ENCODE results near the gene SLC12A8. TPM values are rescaled to one million over a fixed set of nuclear protein-coding genes. Genes with fewer than 3 reads are reported as not detected.

Gene SLC12A8, protein sequence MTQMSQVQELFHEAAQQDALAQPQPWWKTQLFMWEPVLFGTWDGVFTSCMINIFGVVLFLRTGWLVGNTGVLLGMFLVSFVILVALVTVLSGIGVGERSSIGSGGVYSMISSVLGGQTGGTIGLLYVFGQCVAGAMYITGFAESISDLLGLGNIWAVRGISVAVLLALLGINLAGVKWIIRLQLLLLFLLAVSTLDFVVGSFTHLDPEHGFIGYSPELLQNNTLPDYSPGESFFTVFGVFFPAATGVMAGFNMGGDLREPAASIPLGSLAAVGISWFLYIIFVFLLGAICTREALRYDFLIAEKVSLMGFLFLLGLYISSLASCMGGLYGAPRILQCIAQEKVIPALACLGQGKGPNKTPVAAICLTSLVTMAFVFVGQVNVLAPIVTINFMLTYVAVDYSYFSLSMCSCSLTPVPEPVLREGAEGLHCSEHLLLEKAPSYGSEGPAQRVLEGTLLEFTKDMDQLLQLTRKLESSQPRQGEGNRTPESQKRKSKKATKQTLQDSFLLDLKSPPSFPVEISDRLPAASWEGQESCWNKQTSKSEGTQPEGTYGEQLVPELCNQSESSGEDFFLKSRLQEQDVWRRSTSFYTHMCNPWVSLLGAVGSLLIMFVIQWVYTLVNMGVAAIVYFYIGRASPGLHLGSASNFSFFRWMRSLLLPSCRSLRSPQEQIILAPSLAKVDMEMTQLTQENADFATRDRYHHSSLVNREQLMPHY
- 9.1 TPM for polyA plus RNA-seq (2013, experiment 1 of 2; ENCODE audit: insufficient read length)
- 11.1 TPM for polyA plus RNA-seq (2013, experiment 2 of 2; ENCODE audit: insufficient read length)

DNA sequence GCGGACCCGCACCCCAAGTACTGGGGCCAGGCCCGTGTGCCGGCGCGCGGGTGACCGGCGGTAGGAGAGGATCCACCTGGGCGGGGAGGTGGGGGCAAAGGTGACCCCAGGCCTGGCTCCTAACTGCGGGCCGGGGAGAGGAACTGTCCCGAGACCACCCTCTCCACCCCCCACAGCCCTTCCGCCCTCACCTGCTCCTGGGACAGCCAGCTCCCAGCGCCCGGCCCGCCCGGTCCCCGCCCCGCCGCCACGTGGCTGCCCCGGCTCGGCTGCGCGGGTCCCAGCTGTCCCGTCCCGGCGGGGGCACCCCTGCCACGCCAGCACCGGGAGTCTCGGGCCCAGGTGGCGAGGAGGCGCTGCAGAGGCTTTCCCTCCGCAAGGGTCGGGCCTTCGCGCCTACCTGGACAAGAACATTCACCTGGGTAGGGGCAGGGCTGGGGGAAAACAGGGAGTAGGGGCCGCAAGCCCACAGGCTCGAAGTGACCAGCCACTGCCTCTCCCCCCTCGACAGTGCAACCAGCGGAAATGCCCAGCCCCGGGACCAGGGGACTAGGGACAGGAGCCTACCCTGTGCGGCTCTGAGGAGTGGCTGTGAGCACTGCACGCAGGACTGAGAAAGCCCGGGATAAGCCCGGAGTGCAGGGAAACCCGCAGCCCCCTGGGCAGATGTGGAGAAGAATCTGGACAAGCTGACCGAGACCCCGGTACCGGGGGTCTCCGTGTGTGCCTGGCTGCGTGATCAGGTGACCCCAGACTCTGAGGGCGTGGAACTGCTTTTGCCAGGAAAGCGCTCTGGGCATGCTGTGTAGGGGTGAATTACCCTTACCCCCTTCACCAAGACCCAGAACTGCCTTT is at the start of gene SLC12A8:
TSS of gene SLC12A8 (minus strand) at position 240 of the 855 bp plus-strand sequence. CDS start 1,399 bp downstream, outside the sequence.
- no peak for DNase-seq

GRCh38 chr3:125262161-125262560 is 49.6 kb upstream of the SLC12A8 start:
- DNase-seq, result no peak

- no peak for DNase-seq
Observed at GRCh38 chr3:125261031-125261430, 48.5 kb upstream of the SLC12A8 start.

DNA sequence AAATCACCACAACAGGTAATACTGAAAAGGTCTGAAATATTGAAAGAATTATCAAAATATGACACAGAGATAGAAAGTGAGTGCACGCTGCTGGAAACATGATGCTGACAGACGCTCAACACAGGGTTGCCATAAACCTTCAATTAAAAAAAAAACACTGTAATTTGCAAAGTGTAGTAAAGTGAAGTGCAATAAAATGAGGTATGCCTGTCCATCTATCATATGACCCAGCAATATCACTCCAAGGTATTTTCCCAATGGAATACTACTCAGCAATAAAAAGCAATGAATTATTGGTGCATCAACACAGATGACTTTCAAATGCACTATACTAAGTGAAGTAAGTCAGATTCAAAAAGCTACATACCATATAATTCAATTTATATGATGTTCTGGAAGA is 47.6 kb upstream of the SLC12A8 start:
- DNase-seq, result no peak

- DNase-seq, result no peak
Observed at GRCh38 chr3:125257536-125257935, 45.0 kb upstream of the SLC12A8 start.

DNA sequence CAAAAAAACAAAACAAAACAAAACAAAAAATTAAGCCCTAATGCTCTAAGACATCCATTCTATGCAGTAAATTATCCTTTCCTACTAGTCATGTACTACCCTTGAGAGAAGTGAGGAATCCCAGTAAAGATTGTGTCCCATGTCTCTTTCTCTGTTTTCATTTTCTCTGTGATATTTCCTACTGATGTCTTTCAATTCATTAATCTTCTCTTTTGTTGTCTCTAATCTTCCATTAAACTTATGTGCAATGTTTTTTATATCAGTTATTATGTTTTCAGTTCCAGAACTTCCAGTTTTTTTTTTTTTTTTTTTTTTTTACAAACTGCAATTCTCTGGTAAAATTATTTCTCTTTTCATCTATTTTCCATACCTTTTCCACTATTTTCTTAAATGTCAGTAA is 44.1 kb upstream of the SLC12A8 start:
- DNase-seq, result no peak

- DNase-seq, result no peak
Observed at GRCh38 chr3:125250973-125251372, 38.4 kb upstream of the SLC12A8 start.

- no peak for DNase-seq
Observed at GRCh38 chr3:125246237-125246636, 33.7 kb upstream of the SLC12A8 start.

DNA sequence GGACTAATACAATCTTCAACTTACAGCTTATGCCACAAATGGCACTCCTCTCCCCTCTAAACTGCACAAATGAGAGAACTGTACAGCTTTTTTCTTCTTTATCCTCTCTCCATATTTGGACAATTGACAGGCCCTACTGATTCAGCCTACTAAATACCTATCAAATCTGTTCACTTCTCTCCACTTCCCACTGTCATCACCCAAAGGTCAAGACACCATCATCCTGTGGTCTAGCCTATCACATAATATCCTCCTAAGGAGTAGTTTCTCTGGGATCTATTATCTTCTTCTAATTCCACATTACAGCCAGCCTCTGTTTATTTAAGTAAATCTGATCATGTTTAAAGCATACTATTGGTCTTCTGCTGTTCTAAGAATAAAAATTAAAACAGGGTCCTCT is 33.0 kb upstream of the SLC12A8 start:
- peak; percentile 30 for DNase-seq

DNA sequence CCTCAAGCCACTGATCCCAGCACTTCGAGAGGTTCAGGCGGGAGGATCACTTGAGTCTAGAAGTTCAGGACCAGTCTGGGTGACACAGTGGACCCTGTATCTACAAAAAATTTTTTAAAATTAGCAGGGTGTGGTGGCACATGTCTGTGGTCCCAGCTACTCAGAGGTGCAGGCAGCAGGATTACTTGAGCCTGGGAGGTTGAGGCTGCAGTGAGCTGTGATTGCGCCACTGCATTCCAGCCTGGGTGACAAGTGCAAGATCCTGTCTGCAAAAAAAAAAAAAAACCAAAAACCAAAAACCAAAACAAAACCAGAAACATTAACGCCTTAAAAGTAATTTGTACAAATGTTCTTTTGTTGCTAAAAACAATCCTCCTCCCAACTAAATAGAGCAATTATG is 27.9 kb upstream of the SLC12A8 start:
- DNase-seq, result peak; percentile 46

GRCh38 chr3:125239266-125239665 is 26.7 kb upstream of the SLC12A8 start:
- no peak for DNase-seq

DNA sequence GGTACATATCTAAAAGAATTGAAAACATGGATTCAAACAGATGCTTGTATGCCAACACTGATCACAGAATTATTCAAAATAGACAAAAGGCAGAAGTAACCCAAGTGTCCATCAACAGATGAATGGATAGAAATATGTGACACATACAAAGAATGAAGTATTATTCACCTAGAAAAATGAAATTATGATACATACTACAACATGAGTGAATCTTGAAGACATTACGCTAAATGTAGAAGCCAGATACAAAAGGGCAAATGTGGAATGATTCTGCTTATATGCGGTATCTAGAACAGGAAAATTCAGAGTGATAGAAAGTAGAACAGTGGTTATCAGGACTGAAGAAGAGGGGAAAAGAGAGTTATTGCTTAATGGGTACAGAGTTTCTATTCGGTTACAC is 26.2 kb upstream of the SLC12A8 start:
- DNase-seq, result no peak

GRCh38 chr3:125236331-125236903 is 23.9 kb upstream of the SLC12A8 start:
- DNase-seq, result peak; percentile 37

- no peak for DNase-seq
Observed at GRCh38 chr3:125234831-125235230, 22.3 kb upstream of the SLC12A8 start.

DNA sequence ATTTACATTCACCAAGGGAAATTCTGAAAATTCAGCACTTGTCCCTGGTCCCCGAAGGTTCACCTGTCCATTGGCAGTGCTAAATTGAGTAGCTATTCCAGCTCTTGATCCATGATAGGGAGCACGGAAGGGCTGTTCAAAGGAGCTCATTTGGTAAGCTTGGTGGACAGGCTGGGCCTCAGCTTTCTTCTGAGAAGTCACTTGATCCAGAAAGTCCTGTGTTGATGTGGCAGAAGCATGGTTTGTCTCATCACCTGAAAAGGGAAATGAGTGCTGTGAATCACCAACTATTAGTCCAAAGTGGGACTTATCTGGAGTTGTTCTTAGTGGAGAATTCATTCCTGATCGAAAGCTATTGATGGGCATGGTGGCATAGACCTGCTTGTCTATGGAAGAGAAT is 19.9 kb upstream of the SLC12A8 start:
- no peak for DNase-seq

- peak; percentile 80 for DNase-seq
Observed at GRCh38 chr3:125231895-125232294, 19.3 kb upstream of the SLC12A8 start.

GRCh38 chr3:125229707-125230106 is 17.2 kb upstream of the SLC12A8 start:
- no peak for DNase-seq

- DNase-seq, result no peak
Observed at GRCh38 chr3:125229168-125229567, 16.6 kb upstream of the SLC12A8 start.

- no peak for DNase-seq
Observed at GRCh38 chr3:125221831-125222230, 9.3 kb upstream of the SLC12A8 start.

DNA sequence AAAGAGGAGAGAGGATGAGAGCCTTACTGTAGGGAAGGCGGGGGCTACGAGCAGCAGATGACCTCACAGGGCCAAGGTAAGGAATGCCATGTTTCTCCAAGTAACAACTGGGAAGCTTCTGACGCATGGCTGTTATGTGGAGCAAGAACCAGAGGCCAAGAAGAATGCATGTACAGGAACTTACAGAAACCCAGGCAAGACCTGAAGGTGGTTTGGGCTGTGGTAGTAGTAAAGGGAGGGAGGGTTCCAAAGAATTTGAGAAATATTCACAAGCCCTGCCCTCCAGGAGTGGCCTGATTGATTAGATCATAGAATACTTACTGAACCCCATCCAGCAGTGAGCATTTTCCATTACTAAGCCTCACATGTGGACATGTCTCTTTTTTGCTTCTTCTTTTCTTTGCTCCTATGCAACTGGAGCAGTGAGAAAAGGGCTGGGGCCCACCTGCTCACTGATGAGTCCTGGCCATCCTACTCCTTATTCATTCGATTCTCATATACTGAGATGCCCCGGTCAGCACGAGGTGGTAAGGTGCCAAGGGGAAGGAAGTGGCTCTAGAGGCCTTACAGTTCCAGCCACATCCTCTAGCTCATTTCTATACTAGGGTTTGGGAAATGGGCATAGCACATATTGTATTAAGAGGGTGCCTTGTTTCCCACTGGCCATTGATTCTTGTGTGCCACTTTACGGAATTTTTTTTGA is 8.3 kb upstream of the SLC12A8 start:
- peak; percentile 29 for DNase-seq

GRCh38 chr3:125220183-125220582 is 7.6 kb upstream of the SLC12A8 start:
- no peak for DNase-seq

GRCh38 chr3:125219261-125219701 is 6.7 kb upstream of the SLC12A8 start:
- DNase-seq, result no peak

All from fibroblast of skin of back (primary cell).